ENCODE data around the gene TTC7B.

DNA sequence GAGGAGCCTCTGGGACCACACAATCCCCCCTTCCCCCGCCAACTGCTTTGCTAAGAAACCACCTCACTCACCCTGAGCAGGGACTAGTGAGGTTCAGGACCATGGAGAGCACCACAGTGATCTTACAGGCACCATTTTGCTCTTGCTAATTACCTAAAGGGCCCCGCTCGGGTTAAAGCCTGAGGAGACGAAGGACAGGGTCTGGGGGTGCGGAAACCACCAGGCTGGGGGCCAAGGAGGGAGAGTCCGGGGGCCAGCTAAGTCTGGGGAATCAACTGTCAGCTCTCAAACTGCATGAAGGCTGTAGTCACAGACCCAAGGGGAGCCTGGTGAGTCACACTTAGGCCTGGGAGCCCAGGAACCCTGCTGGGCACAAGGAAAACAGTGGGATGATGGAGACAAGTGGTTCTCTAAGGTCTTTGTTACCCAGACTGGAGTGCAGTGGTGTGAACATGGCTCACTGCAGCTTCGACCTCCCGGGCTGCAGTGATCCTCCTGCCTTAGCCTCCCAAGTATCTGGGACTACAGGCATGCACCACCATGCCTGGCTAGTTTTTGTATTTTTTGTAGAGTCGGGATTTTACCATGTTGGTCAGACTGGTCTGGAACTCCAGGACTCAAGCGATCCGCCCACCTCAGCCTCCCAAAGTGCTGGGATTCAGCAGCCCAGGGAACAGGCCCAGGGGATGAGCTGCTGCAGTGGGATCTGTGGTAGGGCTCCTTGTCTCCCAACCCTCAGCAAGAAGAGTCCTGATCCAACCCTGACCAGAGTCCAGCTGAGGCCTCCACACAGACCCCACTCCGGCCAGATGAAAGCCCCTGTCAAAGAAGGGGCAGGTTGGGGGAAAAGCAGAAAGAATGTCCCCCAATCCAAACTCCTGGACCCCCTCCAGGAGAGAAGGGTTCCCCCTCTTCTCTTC is 320.6 kb downstream of the TTC7B start:
- peak; percentile 98 for TF ChIP-seq REST (IDR thresholded peaks at IDR 0.05; ENCODE audit: insufficient replicate concordance, low read depth)
- TF ChIP-seq, protein P1, sequence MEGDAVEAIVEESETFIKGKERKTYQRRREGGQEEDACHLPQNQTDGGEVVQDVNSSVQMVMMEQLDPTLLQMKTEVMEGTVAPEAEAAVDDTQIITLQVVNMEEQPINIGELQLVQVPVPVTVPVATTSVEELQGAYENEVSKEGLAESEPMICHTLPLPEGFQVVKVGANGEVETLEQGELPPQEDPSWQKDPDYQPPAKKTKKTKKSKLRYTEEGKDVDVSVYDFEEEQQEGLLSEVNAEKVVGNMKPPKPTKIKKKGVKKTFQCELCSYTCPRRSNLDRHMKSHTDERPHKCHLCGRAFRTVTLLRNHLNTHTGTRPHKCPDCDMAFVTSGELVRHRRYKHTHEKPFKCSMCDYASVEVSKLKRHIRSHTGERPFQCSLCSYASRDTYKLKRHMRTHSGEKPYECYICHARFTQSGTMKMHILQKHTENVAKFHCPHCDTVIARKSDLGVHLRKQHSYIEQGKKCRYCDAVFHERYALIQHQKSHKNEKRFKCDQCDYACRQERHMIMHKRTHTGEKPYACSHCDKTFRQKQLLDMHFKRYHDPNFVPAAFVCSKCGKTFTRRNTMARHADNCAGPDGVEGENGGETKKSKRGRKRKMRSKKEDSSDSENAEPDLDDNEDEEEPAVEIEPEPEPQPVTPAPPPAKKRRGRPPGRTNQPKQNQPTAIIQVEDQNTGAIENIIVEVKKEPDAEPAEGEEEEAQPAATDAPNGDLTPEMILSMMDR (IDR thresholded peaks at IDR 0.05; ENCODE audit: insufficient read depth, low read length): no peak

All from HL-60 (cell line).